ENCODE measurements around the gene CFAP53. TPM values are rescaled to one million over a fixed set of nuclear protein-coding genes. Genes with fewer than 3 reads are reported as not detected.
A peak's percentile ranks its signal among the peaks of the same experiment; 100 is the strongest.

The CFAP53 gene
- total and polyA plus RNA-seq, 11 donors, result 0.10 to 0.62 (median 0.15) TPM; not detected in 6

DNA sequence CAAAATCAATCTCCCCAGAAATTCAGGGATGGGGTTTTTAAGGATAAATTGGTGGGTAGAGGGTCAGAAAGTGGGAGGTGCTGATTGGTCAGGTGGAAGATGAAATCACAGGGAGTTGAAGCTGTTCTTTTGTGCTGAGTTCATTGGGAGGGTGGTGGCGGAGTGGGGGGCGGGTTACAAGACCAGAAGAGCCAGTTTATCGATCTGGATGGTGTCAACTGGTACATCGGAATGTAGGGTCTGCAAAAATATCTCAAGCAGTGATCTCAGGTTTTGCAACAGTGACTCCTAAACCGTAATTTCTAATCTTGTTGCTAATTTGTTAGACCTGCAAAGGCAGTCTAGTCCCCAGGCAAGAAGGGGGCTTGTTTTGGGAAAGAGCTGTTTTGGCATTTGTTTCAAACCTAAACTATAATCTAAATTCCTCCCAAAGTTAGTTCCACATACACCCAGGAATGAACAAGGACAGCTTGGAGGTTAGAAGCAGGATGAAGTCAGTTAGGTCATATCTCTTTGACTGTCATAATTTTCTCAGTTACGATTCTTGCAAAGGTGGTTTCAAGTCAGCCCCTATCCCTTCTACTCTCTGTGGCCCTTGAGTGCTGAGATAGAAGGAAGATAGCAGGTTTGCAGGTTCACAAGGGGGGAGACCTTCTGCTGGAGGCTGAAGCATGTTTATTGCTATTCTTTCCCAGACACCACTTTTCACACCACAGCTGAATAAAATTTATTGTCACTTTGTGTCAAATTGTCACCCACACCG lies 33.5 kb upstream of the CFAP53 start:
- Histone ChIP-seq H3K9me3 (peaks cover 0 to under 1% (median 0%) of the 10 kb centered on the region in 12 donors), H3K27ac (no peak overlapping the region), H3K36me3 (no peaks in the 10 kb centered on the region), H3K4me1 (peaks cover 0 to 14% (median 5%) of the 10 kb centered on the region in 12 donors), H3K4me3 (no peak overlapping the region), H3K27me3 (peaks cover 3 to 59% (median 10%) of the 10 kb centered on the region in 9 donors)
- WGBS, 4 donors, result 72 to 78% (median 76%) methylated on average over 7 of the region's 7 CpGs
- DNase-seq (no peak), ATAC-seq (no peak)
- intact Hi-C loops (cut with DNase I), result loop anchor here in 2 of 10 donors (5.0 to 10.0 kb wide), 2 partner anchors 62 to 75 kb away; partner anchors contain the start of gene SKA1 (in 1 of the 2)
- TF ChIP-seq, protein P1, sequence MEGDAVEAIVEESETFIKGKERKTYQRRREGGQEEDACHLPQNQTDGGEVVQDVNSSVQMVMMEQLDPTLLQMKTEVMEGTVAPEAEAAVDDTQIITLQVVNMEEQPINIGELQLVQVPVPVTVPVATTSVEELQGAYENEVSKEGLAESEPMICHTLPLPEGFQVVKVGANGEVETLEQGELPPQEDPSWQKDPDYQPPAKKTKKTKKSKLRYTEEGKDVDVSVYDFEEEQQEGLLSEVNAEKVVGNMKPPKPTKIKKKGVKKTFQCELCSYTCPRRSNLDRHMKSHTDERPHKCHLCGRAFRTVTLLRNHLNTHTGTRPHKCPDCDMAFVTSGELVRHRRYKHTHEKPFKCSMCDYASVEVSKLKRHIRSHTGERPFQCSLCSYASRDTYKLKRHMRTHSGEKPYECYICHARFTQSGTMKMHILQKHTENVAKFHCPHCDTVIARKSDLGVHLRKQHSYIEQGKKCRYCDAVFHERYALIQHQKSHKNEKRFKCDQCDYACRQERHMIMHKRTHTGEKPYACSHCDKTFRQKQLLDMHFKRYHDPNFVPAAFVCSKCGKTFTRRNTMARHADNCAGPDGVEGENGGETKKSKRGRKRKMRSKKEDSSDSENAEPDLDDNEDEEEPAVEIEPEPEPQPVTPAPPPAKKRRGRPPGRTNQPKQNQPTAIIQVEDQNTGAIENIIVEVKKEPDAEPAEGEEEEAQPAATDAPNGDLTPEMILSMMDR (IDR thresholded peaks at IDR 0.05), result no peak
- no peak for TF ChIP-seq POLR2A (IDR thresholded peaks at IDR 0.05)

DNA sequence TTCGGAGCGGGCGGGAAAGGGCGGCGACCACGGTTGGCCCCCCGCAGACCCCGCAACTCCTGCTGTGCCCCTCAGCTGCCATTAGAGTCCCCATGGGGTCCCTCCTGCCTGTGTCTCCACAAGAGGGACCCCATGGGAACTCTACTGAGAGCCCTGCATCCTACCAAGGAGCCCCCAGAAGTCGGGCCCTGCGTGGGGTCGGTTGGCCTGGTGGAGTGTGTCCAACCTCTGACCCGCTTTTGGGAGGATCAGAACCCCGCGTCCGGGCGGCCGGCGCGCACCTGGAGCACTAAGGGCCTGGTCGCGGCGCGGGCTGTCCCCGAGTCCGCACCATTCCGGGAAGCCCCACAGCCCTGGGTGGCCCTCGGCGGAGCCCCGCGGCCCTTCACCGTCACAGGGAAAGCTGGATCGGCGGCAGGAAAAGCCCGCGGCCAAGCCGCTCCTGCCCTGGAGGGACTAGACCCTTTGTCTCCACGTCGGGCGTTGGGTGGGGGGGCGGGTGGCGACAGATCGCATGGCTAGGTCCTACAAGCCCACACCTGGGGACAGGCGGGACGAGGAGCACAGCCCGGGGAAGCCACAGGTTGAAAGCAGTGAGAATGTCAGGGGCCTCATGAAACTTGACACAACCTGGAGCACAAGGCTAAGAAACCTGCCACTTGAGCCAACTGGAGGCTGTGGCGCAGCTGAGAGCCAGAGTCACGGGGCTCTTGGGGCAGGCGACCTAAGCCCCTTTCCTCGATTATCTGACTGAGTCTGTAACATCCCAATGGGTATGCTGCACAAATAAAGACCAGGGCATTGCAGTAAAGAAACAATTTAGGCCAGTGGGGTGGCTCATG lies 32.4 kb upstream of the CFAP53 start:
- no peak overlapping the region for H3K27ac ChIP-seq
- WGBS, 4 donors, result 21 to 69% (median 25%) methylated on average over 9 to 49 of the region's 49 CpGs

DNA sequence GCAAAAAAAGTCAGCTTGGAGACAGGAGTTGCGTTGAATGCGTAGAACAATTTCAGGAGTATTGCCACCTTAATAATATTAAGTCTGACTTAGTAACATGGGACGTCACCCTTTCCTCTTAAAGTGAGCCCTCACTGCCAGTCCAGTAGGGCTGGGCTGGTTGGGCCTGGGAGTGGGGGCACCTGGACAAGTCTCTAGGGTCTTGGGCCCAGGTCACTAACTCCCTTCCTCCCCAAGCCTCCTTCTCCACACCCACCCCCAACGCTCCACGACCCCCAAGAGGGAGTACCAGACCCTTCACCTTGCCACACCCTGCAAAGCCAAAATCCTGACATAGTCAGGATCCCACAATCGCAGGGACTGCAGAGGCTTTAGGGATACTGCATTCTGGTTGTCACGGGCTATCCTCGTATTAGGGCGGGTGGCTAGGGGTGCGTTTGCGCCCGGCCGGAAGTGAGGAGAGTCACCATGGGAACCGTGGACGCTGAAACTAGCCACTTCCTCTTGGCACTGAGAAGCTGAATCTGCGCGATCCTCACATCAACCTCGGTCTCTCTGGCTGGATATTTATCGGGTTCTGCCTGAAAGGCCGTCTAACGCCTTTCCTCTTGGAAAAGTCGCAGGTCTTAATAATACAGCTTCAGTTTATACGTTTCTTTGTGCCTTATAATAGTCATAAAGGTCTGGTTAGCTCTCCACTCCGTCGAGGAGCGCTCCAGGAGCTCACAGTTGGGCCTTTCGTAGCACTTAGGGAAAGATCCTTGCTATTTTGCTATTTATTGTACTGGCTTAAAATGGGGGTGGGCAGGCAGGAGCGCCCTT lies 31.5 kb upstream of the CFAP53 start:
- Histone ChIP-seq H3K4me1 (peaks cover 0 to 14% (median 5%) of the 10 kb centered on the region in 12 donors), H3K27me3 (peaks cover 3 to 42% (median 8%) of the 10 kb centered on the region in 9 donors), H3K9me3 (no peaks in the 10 kb centered on the region), H3K4me3 (peak overlapping the region; percentile 8 to 67 (median 48)), H3K27ac (no peak overlapping the region), H3K36me3 (no peaks in the 10 kb centered on the region)
- intact Hi-C loops (cut with DNase I), result loop anchor here in 1 of 10 donors (10.0 kb wide), 1 partner anchor 77 kb away; the partner anchor contains the start of gene SKA1
- ATAC-seq (peak; percentile 58 to 98 (median 96)), DNase-seq (peak; percentile 77 to 89 (median 84))
- WGBS, 4 donors, result 10 to 18% (median 12%) methylated on average over 15 to 28 of the region's 28 CpGs
- TF ChIP-seq POLR2A (IDR thresholded peaks at IDR 0.05), result no peak
- TF ChIP-seq, protein P1 (IDR thresholded peaks at IDR 0.05), result no peak

More for the DNA sequence above, 32.4 kb upstream of the CFAP53 start:
- Histone ChIP-seq H3K9me3 (no peaks in the 10 kb centered on the region), H3K36me3 (no peaks in the 10 kb centered on the region), H3K27me3 (peaks cover 3 to 49% (median 8%) of the 10 kb centered on the region in 9 donors), H3K4me1 (peaks cover 0 to 14% (median 5%) of the 10 kb centered on the region in 12 donors), H3K4me3 (peak overlapping the region; percentile 8 to 67 (median 48))
- intact Hi-C loops (cut with DNase I), result loop anchor here in 1 of 10 donors (10.0 kb wide), 1 partner anchor 76 kb away; the partner anchor contains the start of gene SKA1
- TF ChIP-seq, protein P1 (IDR thresholded peaks at IDR 0.05), result no peak
- TF ChIP-seq POLR2A (IDR thresholded peaks at IDR 0.05), result no peak
- ATAC-seq, result peak in 2 of 4 donors; percentile 10 to 23
- peak in 1 of 5 donors; percentile 67 for DNase-seq

All from heart left ventricle (tissue), 16 donors.